Measurements from ENCODE around the gene ZNF646.

The ZNF646 gene

DNA sequence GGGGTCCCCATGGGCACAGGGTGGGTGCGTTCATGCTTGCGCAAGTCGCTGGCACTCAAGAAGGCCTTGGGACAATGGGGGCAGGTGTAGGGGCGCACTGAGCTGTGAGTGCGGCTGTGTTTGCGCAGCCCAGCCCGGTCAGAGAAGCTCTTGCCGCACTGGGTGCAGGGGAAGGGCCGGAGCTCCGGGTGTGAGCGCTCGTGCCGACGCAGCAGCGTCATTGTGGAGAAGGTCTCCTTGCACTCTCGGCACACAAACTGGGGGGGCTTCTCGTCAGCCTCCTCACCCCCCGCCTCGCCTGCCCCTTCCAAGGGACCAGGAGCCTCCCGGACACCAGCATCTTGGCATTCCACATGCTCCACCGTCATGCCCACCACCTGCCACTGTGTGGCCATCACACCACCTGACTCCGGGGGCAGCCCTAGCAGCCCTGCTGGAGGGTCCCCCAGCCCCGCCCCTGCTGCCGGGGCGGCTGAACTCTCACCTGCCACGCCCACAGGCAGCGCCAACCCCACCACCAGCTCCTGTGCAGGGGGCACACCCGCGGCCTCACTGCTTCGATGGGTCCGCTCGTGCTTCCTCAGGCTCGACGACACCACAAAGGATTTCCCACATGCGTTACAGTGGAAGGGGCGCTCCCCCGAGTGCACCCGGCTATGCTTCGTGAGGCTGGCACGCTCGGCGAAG lies 13.0 kb upstream of the ZNF646 start:
- in situ Hi-C loops (cut with HindIII; ENCODE audit: low pct_ligation_motif_present, low pct_unique_long_range_greater_than_20kb, low sequenced_read_pairs) = no loop called here

DNA sequence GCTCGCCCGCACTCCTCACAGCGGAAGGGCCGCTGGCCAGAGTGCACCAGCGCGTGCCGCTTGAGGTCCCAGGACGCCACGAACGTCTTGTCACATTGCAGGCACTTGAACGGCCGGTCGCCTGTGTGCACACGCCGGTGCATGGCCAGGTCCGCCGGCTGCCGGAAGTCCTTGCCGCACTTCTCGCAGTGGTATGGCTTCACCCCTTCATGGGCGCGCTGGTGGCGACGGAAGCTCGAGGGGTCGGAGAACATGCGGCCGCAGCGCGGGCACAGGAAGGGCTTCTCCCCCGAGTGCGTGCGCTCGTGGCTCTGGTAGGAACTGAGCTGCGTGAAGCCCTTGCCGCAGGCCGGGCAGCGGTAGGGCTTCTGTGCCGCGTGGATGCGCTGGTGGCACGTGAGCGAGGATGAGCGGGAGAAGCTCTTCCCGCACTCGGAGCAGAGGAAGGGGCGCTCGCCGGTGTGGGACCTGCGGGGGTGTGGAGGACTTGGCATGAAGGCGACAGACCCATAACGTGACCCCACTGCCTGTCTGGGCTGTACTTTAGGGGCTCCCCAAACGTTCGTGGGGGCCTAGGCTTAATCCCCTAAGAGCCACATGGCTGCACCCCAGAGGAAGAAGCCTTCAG lies 12.3 kb upstream of the ZNF646 start:
- no peak for DNase-seq
- in situ Hi-C loops (cut with HindIII; ENCODE audit: low pct_ligation_motif_present, low pct_unique_long_range_greater_than_20kb, low sequenced_read_pairs) = no loop called here

More for the DNA sequence above, 13.0 kb upstream of the ZNF646 start:
- DNase-seq = no peak

DNA sequence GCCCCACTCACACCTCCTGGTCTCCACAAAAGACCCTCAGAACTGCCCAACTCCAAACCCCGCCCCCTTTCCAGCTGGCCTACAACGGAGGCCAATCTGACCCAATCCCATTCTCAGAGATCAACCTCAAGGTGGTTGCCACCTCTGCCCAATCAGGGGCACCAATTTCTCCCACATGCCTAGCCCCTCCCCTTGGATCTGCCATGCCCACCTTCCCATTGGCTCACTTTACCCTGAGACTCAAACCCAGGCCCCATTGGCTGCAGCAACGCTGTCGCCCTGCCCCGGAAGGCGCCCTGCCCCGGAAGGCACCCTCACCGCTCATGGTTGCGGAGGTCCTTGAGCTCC lies 10.8 kb upstream of the ZNF646 start:
- in situ Hi-C loops (cut with HindIII; ENCODE audit: low pct_ligation_motif_present, low pct_unique_long_range_greater_than_20kb, low sequenced_read_pairs) = no loop called here

DNA sequence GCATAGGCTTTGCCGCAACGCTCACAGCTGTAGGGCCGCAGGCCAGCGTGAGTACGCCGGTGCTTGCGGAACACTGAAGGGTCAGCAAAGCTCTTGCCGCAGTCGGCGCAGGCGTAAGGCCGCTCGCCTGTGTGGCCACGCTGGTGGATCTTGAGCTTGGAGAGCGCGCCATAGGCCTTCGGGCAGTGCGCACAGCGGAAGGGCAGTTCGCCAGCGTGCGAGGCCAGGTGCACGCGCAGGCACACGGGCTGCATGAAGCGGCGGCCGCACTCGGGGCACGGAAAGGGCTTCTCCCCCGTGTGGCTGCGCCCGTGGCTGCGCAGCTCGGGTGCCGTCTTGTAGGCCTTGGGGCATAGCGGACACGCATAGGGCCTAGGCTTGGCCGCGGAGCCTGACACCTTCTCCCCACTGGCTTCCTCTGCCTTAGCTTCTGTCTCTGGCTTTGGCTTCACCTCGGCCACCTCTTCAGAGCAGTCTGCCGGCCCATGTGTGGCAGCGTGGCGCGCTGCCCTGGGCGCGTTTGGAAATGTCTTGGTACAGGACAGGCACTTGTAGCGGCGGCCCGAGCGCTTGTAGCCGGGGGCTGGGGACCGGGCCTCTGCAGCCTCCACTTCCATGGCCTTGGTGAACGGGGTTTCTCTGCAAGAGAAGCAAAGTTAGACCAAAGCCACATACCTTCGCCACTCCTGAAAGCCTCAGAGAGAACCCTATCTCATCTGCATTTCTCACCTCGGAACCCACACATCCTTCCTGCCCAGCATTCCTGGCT lies 10.2 kb upstream of the ZNF646 start:
- no peak for DNase-seq
- in situ Hi-C loops (cut with HindIII; ENCODE audit: low pct_ligation_motif_present, low pct_unique_long_range_greater_than_20kb, low sequenced_read_pairs) = no loop called here

More for the DNA sequence above, 10.8 kb upstream of the ZNF646 start:
- DNase-seq = no peak

DNA sequence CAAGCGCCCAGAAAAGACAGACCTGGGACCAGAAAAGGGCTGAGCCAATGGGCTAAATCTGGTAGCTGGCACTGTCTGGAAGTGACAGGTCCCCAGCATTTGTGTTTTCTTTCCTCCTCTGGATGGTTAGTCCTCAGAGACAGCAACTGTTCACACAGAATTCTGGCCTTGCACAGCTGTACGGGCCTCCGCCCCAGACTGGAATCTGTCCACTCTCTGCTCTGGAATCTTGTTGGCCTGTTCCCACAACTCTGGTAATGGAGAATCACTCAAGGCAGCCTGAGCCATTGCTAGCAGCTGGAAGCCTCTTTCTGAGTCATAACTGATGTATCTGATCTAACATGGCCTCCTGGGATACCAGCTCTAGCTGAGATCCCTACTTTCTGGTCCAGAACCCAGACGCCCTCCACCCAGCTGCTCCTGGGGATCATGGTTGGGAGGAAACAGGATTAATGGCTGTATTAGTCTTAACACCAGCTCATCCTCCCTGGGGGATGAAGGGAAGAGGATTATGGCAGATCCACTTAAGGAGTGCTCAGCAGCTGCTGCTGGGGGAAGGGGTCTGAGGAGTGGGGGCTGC lies 9.2 kb upstream of the ZNF646 start:
- in situ Hi-C loops (cut with HindIII; ENCODE audit: low pct_ligation_motif_present, low pct_unique_long_range_greater_than_20kb, low sequenced_read_pairs) = no loop called here
- peak; percentile 77 for DNase-seq

DNA sequence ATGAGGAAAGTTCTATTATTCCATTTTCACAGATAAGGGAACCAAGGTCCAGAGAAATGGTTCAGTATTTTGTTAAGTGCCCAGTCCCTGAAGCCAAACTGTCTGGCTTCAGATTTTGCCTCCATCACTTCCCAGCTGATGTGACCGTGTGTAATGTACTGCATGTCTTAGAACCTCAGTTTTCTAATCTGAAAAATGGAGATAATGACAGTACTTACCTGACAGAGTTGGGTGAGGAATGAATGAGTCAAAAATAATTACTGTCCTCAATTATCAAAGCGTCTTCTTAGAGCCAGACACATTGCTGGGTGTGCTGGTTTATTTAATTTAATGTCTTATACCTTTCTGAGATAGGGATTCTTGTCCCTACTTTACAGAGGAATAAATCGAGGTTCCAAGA lies 6.9 kb upstream of the ZNF646 start:
- in situ Hi-C loops (cut with HindIII; ENCODE audit: low pct_ligation_motif_present, low pct_unique_long_range_greater_than_20kb, low sequenced_read_pairs) = no loop called here
- DNase-seq = no peak

DNA sequence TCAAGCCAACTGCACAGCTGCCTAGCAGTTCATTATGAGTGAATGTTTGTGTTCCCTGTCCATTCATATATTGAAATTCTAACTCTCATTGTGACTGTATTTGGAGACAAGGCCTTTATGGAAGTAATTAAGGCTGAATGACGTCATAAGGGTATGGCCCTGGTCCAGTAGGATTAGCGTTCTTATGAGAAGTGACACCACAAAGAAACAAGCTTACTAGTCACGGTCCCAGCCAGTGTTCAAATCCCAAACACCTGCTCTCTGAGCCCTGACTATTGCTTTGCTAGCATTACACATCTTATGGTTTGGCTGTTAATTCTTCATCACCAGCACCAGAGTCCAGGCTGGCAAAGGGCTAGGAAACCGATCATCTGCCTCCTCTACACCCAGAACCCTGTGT lies 2.4 kb upstream of the ZNF646 start:
- DNase-seq = no peak
- in situ Hi-C loops (cut with HindIII; ENCODE audit: low pct_ligation_motif_present, low pct_unique_long_range_greater_than_20kb, low sequenced_read_pairs) = no loop called here

DNA sequence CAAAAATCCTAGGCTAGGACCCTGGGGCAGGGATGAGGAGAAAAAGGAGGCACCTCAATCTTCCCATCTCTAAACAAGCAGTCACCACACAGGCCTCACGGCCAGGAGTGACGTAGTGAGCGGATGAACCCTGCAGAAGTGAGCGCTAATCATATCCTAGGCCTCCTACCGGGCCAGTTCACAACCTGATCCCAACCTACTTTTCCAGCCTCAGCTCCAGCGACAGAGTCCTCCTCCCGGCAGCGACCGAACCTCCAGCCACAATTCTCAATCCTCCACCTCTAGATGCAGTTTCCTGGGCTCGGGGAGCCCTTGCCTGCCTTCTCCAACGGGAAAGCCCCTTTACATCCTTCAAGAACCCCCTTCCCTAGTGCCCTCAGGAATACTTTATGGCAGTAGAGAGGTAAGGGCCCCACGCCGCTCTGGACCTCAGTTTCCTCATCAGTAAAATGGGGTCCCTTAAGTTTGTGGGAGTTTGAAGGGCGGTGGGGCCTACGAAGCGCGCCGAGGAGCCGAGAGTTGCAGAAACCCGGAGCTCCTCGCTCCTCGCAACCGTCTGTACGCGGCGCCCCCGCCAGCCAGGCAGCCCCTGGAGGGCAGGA lies 1.6 kb upstream of the ZNF646 start:
- DNase-seq = peak; percentile 35
- in situ Hi-C loops (cut with HindIII; ENCODE audit: low pct_ligation_motif_present, low pct_unique_long_range_greater_than_20kb, low sequenced_read_pairs) = no loop called here

DNA sequence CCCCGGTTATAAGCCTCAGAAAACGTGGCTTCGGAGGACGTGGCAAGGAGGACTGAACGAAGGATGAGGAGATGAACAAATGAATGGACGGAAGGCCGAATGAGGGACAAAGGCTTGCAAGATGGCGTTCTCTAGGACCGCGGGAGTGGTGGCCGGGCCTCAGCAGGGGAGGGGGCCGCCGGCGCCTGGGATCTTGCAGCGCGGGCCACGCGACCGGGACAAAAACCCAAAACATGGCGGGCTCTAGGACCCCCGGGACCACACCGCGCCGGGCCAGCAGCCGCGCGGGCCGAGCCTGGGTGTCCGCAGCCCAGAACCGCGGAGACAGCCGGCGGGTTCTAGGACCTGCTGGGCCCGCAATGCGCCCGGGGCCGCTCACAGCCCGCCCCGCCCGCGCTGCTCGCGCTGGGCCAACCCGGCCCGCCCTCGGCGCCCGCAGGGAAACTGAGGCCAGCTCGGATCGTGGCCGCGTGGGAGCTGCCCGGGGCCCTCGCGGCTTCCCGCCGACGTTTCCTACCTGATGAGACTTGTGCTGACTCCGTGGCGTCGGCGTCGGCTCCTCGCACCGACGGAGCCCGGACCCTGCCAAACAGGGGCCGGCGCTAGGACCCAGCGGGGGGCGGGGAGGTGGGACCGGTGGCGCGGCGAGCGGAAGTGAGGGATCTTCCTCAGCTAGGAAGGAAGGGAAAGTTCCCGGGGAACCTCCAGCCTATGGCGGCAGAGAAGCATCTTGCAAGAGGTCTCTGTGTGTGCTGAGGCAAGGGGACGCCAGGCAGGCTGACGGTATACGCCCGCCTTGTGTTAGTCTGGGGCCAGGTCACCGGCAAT lies 866 bp upstream of the ZNF646 start:
- DNase-seq = peak; percentile 94

DNA sequence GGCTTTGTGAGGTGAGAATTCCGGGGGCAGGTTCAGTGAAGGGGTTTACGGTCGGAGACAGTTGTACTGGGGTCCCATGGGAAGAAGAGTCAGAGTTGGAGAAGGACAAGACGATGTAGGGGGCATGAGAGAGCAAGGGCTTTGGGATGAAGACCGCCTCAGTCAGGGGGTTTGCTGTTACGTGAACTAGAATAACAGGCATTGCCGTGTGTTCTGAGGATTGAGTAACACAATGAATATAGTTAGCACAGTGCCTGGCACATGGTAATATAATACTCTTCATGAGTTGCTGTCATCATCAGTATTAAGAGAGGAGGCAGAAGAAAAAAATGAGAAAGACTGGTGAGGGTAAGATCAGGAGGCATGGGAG lies 577 bp downstream of the ZNF646 start:
- no peak for DNase-seq
- in situ Hi-C loops (cut with HindIII; ENCODE audit: low pct_ligation_motif_present, low pct_unique_long_range_greater_than_20kb, low sequenced_read_pairs) = no loop called here

More for the DNA sequence above, 866 bp upstream of the ZNF646 start:
- in situ Hi-C loops (cut with HindIII; ENCODE audit: low pct_ligation_motif_present, low pct_unique_long_range_greater_than_20kb, low sequenced_read_pairs) = no loop called here

DNA sequence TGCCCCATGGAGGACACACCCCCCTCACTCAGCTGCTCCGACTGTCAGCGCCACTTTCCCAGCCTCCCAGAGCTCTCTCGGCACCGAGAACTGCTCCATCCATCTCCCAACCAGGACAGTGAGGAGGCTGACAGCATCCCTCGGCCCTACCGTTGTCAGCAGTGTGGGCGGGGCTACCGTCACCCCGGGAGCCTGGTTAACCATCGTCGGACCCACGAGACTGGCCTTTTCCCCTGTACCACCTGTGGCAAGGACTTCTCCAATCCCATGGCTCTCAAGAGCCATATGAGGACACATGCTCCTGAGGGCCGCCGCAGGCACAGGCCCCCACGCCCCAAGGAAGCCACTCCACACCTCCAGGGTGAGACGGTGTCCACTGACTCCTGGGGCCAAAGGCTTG lies 2.1 kb downstream of the ZNF646 start:
- no peak for DNase-seq
- in situ Hi-C loops (cut with HindIII; ENCODE audit: low pct_ligation_motif_present, low pct_unique_long_range_greater_than_20kb, low sequenced_read_pairs) = no loop called here

DNA sequence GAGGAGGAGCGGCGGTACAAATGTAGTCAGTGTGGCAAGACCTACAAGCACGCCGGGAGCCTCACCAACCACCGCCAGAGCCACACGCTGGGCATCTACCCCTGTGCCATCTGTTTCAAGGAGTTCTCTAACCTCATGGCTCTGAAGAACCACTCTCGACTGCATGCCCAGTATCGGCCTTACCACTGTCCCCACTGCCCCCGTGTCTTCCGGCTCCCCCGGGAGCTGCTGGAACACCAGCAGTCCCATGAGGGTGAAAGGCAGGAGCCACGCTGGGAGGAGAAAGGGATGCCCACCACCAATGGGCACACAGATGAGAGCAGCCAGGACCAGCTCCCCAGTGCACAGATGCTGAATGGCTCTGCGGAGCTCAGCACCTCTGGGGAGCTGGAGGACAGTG lies 2.8 kb downstream of the ZNF646 start:
- no peak for DNase-seq
- in situ Hi-C loops (cut with HindIII; ENCODE audit: low pct_ligation_motif_present, low pct_unique_long_range_greater_than_20kb, low sequenced_read_pairs) = no loop called here

DNA sequence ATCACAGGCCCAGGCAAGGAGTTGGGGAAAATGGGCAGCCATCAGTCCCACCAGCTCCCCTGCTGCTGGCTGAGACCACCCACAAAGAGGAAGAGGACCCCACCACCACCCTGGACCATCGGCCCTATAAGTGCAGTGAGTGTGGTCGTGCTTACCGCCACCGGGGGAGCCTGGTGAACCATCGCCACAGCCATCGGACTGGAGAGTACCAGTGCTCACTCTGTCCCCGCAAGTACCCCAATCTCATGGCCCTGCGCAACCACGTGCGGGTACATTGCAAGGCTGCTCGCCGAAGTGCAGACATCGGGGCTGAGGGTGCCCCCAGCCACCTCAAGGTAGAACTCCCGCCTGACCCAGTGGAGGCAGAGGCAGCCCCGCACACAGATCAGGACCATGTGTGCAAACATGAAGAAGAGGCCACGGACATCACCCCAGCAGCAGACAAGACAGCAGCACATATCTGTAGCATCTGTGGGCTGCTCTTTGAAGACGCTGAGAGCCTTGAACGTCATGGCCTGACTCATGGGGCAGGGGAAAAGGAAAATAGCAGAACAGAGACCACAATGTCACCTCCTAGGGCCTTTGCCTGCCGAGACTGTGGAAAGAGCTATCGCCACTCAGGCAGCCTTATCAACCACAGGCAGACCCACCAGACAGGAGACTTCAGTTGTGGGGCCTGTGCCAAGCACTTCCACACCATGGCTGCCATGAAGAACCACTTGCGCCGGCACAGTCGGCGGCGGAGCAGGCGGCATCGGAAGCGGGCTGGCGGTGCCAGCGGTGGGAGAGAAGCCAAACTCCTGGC lies 3.6 kb downstream of the ZNF646 start:
- DNase-seq = no peak
- in situ Hi-C loops (cut with HindIII; ENCODE audit: low pct_ligation_motif_present, low pct_unique_long_range_greater_than_20kb, low sequenced_read_pairs) = no loop called here

DNA sequence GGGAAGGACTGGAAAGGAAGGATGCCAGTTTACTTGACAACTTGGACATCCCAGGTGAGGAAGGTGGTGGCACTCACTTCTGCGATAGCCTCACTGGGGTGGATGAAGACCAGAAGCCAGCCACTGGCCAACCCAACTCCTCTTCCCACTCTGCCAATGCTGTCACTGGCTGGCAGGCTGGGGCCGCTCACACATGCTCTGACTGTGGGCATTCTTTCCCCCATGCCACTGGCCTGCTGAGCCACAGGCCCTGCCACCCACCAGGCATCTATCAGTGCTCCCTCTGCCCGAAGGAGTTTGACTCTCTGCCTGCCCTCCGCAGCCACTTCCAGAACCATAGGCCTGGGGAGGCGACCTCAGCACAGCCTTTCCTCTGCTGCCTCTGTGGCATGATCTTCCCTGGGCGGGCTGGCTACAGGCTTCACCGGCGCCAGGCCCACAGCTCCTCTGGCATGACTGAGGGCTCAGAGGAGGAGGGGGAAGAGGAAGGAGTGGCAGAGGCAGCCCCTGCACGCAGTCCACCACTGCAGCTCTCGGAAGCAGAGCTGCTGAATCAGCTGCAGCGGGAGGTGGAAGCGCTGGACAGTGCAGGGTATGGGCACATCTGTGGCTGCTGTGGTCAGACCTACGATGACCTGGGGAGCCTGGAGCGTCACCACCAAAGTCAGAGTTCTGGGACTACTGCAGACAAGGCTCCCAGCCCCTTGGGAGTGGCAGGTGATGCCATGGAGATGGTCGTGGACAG lies 4.5 kb downstream of the ZNF646 start:
- no peak for DNase-seq
- in situ Hi-C loops (cut with HindIII; ENCODE audit: low pct_ligation_motif_present, low pct_unique_long_range_greater_than_20kb, low sequenced_read_pairs) = no loop called here

DNA sequence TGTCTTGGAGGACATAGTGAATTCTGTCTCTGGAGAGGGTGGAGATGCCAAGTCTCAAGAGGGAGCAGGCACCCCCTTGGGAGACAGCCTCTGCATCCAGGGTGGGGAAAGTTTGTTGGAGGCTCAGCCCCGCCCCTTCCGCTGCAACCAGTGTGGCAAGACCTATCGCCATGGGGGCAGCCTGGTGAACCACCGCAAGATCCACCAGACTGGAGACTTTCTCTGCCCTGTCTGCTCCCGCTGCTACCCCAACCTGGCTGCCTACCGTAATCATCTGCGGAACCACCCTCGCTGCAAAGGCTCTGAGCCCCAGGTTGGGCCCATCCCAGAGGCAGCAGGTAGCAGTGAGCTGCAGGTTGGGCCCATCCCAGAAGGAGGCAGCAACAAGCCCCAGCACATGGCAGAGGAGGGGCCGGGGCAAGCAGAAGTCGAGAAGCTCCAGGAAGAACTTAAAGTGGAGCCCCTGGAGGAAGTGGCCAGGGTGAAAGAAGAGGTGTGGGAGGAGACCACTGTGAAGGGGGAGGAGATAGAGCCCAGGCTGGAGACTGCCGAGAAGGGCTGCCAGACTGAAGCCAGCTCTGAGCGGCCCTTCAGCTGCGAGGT lies 5.2 kb downstream of the ZNF646 start:
- no peak for DNase-seq
- in situ Hi-C loops (cut with HindIII; ENCODE audit: low pct_ligation_motif_present, low pct_unique_long_range_greater_than_20kb, low sequenced_read_pairs) = no loop called here

DNA sequence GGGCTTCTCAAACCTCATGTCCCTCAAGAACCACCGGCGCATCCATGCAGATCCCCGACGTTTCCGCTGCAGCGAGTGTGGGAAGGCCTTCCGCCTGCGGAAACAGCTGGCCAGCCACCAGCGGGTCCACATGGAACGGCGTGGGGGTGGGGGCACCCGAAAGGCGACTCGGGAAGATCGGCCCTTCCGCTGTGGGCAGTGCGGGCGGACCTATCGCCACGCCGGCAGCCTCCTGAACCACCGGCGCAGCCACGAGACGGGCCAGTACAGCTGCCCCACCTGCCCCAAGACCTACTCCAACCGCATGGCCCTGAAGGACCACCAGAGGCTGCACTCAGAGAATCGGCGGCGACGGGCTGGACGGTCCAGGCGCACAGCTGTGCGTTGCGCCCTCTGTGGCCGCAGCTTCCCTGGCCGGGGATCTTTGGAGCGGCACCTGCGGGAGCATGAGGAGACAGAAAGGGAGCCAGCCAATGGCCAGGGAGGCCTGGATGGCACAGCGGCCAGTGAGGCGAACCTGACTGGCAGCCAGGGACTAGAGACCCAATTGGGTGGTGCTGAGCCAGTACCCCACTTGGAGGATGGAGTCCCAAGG lies 5.9 kb downstream of the ZNF646 start:
- no peak for DNase-seq
- in situ Hi-C loops (cut with HindIII; ENCODE audit: low pct_ligation_motif_present, low pct_unique_long_range_greater_than_20kb, low sequenced_read_pairs) = no loop called here
